Activated T-cell treated with anti-CD3 and anti-CD28 coated beads, Interleukin-2, amount 50 U/mL, for 4 hours (primary cell): ENCODE measurements around the gene NEIL1. TPM values are rescaled to one million over a fixed set of nuclear protein-coding genes. Genes with fewer than 3 reads are reported as not detected.
"Not testable (repeated sequence)": the region's sequence is repeated elsewhere in the genome, so short reads cannot be mapped to it uniquely, and the experiment has no call there.

Experiments
- ATAC-seq, 2 donors: fragments of 200-7000 bp; cut with Tn5 transposase; one replicate each; pipeline ENCODE4 v1.10.0; 2021
- DNase-seq: peaks from one replicate; pipeline ENCODE4 v3.0.0-alpha.2; 2020
- H3K27me3 Mint-ChIP-seq: one replicate; pipeline ENCODE4 v1.8.0; 2021; ENCODE audit warnings: low read depth, mixed read lengths
- H3K36me3 Mint-ChIP-seq: one replicate; pipeline ENCODE4 v1.8.0; 2022; ENCODE audit warnings: mixed read lengths; ENCODE audit not compliant: insufficient read depth
- H3K4me1 Mint-ChIP-seq: one replicate; pipeline ENCODE4 v1.8.0; 2021; ENCODE audit warnings: low read depth, mixed read lengths
- H3K4me3 Mint-ChIP-seq: one replicate; pipeline ENCODE4 v1.8.0; 2021; ENCODE audit warnings: mild to moderate bottlenecking, moderate library complexity, mixed read lengths
- H3K9me3 Mint-ChIP-seq: one replicate; pipeline ENCODE4 v1.8.0; 2021; ENCODE audit warnings: mixed read lengths
- total RNA-seq, 3 donors: library from RNA; stranded (reverse); gene quantifications; one replicate each; pipeline ENCODE4 v1.2.1, GENCODE V29; 2021

The NEIL1 gene
- total RNA-seq, 3 donors from 2014 or later: 0.79 to 2.1 (median 2.1) TPM

DNA sequence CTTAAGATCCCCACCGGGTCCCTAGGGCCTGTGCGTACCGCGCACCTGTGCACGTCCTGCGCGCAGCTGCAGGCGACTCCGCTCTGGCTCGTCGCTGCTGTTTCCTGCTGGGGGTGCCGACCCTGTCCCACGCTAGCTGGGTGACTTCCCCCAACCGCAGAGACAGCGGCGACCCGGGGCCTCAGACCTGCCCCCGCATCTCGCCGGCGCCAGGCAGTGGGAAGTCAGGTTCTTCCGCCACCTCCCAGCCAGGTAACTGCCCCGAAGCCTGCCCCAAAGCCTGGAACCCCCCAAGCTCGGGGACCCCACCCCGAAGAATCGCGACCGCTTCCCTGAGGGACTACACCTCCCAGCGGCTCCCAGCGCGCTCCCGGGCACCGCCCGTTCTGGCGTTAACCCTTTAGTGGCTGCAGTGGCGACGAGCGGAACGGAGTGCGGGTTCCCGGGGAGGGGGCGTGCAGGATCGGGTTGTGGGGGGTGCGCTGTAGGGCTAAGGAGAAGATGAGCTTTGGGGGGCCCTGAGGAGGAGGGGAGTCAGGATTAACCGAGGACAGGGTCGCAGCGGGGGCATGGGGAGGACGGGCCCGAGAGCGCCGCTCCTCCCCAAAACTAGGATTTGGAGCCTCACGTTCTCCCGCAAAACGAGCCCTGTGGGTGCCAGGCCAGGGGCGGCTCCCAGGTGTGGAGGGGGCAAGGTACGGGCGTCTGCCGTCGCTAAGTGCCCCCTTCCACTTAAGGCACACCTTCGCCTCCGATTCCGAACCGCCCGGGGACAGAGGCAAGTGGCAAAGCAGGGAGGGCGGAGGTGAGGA, 589 bp downstream of the NEIL1 start:
- Mint-ChIP-seq H3K9me3 (peaks cover 8% of the 10 kb centered on the region), H3K36me3 (no peaks in the 10 kb centered on the region), H3K4me1 (peaks cover 32% of the 10 kb centered on the region), H3K4me3 (peak overlapping the region; percentile 82), H3K27me3 (no peaks in the 10 kb centered on the region)
- peak; percentile 72 for ATAC-seq
- peak; percentile 45 for DNase-seq

DNA sequence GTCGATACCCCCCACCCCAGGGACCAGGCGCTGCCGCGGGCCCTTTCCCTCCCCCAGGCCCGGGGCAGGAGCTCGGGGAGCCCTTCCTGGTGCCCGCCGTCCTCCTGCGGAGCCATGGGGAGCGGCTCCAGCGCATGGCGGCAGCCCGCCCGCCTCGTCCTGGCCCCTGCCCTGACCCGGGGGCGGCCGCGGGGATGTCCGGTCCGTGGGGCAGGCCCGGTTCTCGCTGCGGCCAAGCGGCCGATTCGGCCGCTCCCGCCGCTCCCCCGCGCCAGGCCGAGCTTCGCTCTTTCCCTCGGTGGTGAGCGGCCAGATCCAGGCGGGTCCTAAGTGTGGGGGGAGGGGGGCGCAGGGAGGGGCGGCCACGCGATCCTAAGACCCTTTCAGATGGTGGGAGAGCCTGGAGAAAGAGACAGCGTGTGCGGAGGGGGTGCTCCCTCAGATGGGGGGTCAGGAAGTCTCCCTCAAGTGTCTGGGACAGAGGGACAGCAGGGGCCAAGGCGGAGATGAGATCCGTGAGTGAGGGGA, 1.3 kb downstream of the NEIL1 start:
- Mint-ChIP-seq H3K4me3 (peak overlapping the region; percentile 62), H3K27me3 (no peaks in the 10 kb centered on the region), H3K9me3 (peaks cover 8% of the 10 kb centered on the region), H3K36me3 (peaks cover under 1% of the 10 kb centered on the region), H3K4me1 (peaks cover 32% of the 10 kb centered on the region)
- DNase-seq (no peak), ATAC-seq (peak; percentile 16 to 42)

DNA sequence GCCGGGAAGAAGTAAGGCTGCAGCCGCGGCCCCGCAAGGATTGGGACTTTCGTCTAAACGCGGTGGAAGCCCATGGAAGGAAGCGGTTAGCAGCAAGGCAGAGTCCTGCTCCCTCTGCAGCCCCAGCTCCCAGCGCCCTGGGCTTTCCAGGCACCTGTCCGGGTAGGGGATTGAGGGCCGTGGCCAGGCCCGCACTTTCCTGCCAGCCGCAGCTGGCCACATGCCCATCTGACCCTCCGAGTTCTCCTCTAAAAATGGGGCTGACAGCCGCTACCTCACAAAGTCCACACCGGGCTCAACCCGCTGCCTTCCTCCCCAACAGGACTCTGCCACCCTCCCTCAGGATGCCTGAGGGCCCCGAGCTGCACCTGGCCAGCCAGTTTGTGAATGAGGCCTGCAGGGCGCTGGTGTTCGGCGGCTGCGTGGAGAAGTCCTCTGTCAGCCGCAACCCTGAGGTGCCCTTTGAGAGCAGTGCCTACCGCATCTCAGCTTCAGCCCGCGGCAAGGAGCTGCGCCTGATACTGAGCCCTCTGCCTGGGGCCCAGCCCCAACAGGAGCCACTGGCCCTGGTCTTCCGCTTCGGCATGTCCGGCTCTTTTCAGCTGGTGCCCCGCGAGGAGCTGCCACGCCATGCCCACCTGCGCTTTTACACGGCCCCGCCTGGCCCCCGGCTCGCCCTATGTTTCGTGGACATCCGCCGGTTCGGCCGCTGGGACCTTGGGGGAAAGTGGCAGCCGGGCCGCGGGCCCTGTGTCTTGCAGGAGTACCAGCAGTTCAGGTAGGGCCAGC, 1.9 kb downstream of the NEIL1 start:
- Mint-ChIP-seq H3K27me3 (no peaks in the 10 kb centered on the region), H3K9me3 (peaks cover 8% of the 10 kb centered on the region), H3K4me1 (peaks cover 32% of the 10 kb centered on the region), H3K36me3 (peaks cover 2% of the 10 kb centered on the region), H3K4me3 (peak overlapping the region; percentile 62)
- DNase-seq (no peak), ATAC-seq (no peak)

DNA sequence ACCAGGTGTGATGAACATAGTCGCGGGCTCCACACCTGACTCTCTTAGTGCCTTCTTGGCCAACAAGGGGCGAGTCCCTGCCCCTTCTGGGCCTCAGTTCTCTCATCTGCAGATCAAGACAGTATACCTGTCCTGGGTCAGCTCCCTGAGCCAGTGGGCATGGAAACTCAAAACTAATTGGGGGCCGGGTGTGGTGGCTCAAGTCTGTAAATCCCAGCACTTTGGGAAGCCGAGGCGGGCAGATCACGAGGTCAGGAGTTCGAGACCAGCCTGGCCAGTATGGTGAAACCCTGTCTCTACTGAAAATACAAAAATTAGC, 2.5 kb downstream of the NEIL1 start:
- H3K9me3 Mint-ChIP-seq, H3K36me3 Mint-ChIP-seq, H3K4me3 Mint-ChIP-seq, DNase-seq, H3K27me3 Mint-ChIP-seq, ATAC-seq: not testable (repeated sequence)
- peaks cover 32% of the 10 kb centered on the region for H3K4me1 Mint-ChIP-seq

DNA sequence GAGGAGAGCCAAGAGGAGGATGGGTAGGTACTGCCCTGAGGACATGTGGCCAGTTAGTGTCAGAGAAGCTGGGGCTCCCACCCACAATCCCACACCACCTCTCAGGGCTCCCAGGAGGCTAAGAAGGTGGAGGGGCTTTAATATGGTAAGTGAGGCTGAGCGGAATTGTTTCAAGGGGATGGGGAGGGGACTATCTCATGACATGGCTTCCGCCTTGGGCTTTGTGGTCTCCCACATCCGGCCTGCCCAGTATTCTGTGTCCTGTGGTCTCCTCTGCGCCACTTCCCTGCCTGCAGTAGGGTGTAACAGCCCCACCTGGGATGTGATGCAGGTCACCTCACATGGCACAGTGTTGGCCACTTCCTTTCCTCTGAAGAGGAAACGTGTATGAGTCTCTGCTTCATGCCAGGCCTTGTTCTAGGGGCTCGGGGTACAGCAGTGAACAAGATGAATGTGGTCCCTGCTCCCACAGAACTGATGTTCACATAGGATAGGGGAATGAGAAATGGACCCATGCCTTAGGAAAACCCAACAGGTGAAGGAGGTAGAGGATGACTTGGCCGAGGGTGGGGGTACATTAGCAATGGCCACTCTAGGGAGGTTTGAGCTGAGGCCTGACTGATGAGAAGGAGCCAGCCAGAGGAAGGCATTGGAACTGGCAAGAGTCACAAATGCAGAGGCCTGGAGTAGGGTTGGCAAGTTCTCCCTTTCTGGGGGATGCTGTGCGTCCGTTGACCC, 3.2 kb downstream of the NEIL1 start:
- ATAC-seq: peak; percentile 44 to 53
- H3K4me3 Mint-ChIP-seq: peak overlapping the region; percentile 49
- peaks cover 32% of the 10 kb centered on the region for H3K4me1 Mint-ChIP-seq
- H3K27me3 Mint-ChIP-seq: no peaks in the 10 kb centered on the region
- peak; percentile 35 for DNase-seq
- H3K9me3 Mint-ChIP-seq: peaks cover 8% of the 10 kb centered on the region
- H3K36me3 Mint-ChIP-seq: peaks cover 2% of the 10 kb centered on the region

DNA sequence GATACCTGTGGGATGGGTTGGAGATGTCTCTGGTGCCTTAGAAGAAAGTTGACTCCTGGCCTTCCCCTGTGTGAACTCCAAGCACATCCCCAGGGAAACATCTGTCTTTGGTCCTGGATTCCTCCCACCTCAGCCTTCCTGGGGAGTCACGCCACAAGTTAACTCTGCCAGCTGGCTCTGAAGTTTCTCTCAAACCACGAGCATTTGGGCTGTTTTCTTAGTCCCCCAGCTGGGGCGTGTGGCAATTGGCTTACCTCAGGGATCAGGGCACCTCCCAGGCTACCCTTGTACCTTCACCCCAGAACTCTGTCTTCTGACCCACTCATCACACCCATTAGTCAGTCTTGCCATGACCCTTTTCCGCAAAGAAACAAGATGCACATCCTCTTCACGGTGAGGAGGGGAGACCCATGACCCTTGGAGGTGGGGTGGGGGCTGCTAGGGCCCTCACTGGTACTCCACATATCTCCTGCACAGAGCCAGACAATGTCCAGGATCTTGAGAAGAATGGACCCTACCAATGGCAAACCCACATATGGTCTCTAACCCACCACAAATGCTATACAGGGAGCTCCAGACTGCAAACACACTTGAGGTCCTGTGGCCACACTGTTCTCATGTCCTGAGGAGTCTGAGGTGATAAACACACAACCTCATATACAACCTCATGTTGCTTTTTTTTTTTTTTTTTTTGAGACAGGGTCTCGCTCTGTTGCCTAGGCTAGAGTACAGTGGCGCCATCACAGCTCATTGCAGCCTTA, 3.9 kb downstream of the NEIL1 start:
- Mint-ChIP-seq H3K27me3 (no peaks in the 10 kb centered on the region), H3K4me3 (no peak overlapping the region), H3K36me3 (peaks cover 2% of the 10 kb centered on the region), H3K4me1 (peaks cover 32% of the 10 kb centered on the region), H3K9me3 (peaks cover 8% of the 10 kb centered on the region)
- DNase-seq (no peak), ATAC-seq (no peak)

DNA sequence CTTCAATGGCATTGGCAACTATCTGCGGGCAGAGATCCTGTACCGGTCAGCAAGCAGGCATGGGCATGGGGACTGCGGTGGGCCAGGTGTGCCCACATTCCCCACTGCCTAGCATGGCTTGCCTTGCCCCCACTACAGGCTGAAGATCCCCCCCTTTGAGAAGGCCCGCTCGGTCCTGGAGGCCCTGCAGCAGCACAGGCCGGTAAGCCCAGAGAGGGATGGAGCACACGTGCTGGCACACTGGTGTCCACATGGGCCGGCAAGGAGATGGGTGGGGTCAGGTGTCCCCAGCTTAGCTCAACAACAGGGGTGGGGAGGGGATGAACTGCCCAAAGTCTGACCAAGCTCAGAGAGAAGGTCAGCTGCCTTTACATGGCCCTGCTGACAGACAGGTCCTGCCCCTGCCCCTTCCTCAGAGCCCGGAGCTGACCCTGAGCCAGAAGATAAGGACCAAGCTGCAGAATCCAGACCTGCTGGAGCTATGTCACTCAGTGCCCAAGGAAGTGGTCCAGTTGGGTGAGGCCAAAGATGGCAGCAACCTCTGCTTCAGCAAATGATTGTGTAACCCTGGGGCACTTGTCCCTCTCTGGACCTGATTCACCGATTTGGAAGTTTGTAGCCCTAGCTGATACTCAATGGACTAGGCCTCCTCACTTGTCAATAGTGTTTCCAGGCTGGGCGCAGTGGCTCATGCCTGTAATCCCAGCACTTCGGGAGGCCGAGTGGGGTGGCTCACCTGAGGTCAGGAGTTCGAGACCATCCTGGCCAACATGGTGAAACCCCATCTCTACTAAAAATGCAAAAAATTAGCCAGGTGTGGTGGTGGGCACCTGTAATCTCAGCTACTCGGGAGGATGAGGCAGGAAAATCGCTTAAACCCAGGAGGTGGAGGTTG, 5.6 kb downstream of the NEIL1 start:
- H3K4me3 Mint-ChIP-seq: no peak overlapping the region
- no peaks in the 10 kb centered on the region for H3K27me3 Mint-ChIP-seq
- H3K9me3 Mint-ChIP-seq: peaks cover 8% of the 10 kb centered on the region
- no peak for DNase-seq
- no peak for ATAC-seq
- H3K4me1 Mint-ChIP-seq: peaks cover 25% of the 10 kb centered on the region
- peaks cover 2% of the 10 kb centered on the region for H3K36me3 Mint-ChIP-seq

DNA sequence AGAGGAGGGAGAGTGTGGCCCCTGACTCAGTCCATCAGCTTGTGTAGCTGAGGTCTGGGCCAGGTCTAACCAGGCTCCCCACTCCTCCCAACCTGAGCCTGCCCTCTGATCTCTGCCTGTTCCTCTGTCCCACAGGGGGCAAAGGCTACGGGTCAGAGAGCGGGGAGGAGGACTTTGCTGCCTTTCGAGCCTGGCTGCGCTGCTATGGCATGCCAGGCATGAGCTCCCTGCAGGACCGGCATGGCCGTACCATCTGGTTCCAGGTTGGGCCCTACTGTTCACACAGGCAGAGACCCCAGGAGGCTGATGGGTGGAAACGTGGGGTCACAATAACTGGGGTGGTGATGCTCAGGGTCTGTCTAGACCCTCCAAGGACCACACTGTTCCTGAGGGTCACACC, 6.8 kb downstream of the NEIL1 start:
- DNase-seq (no peak), ATAC-seq (no peak)
- peaks cover 4% of the 10 kb centered on the region for H3K36me3 Mint-ChIP-seq
- H3K9me3 Mint-ChIP-seq: peaks cover 8% of the 10 kb centered on the region
- peaks cover 24% of the 10 kb centered on the region for H3K4me1 Mint-ChIP-seq
- H3K4me3 Mint-ChIP-seq: no peak overlapping the region
- H3K27me3 Mint-ChIP-seq: no peaks in the 10 kb centered on the region

DNA sequence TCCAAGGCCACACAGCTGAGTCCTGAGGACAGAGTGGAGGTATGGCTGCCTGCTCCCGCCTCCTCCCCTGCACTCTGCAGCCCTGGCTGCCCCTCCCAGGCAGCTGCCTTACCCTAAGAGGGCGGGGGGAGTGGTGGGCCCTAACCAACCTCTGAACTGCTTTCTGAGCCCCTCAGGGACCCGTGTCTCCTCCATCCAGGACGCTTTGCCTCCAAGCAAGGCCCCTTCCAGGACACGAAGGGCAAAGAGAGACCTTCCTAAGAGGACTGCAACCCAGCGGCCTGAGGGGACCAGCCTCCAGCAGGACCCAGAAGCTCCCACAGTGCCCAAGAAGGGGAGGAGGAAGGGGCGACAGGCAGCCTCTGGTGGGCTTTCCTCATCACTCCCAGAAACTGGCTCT, 7.6 kb downstream of the NEIL1 start:
- peaks cover 8% of the 10 kb centered on the region for H3K9me3 Mint-ChIP-seq
- H3K4me1 Mint-ChIP-seq: peaks cover 16% of the 10 kb centered on the region
- ATAC-seq: no peak
- DNase-seq: no peak
- no peak overlapping the region for H3K4me3 Mint-ChIP-seq
- H3K27me3 Mint-ChIP-seq: no peaks in the 10 kb centered on the region
- peaks cover 6% of the 10 kb centered on the region for H3K36me3 Mint-ChIP-seq

DNA sequence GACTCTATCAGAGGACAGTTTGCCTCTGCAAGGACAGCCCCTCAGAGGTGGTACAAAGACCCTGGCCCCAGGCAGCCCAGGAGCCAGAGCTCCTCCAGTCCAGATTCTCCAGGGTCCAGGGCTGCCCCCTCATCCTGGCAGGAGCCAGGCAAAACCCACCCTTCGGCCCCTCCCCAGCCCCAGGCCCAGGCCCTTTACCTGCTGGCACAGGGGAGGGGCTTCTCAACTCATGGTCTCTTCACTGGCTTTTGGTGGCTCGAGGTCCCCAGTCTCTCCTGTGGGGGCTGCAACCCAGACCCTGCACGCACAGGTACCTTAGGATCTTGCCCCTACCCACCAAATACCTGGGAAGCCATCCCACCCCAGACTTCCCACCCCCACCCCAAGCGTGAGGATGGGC, 8.5 kb downstream of the NEIL1 start:
- peaks cover under 1% of the 10 kb centered on the region for H3K9me3 Mint-ChIP-seq
- H3K4me1 Mint-ChIP-seq: peaks cover 7% of the 10 kb centered on the region
- DNase-seq: no peak
- peaks cover 10% of the 10 kb centered on the region for H3K36me3 Mint-ChIP-seq
- no peaks in the 10 kb centered on the region for H3K27me3 Mint-ChIP-seq
- ATAC-seq: no peak
- no peak overlapping the region for H3K4me3 Mint-ChIP-seq

DNA sequence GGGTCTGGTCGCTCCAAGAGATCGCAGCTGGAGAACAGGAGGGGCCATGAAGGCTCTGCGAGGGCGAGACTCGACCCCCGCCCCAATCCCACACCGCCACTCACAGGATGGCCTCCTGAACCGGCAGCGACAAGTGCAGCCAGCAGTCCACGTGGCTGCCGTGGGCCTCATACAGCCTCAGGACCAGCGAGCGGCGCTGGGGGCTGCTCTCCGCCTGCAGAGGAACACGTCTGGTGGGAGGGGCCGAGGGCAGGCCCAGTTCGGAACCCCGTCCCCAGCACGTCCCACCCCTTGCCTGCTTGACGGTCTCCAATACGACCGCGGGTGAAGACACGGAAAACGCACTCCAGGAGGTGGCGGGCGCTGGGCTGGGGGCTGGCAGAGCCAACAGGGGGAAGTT, 9.2 kb downstream of the NEIL1 start:
- Mint-ChIP-seq H3K9me3 (no peaks in the 10 kb centered on the region), H3K27me3 (no peaks in the 10 kb centered on the region), H3K4me3 (no peak overlapping the region), H3K4me1 (peaks cover under 1% of the 10 kb centered on the region), H3K36me3 (peaks cover 12% of the 10 kb centered on the region)
- ATAC-seq: no peak
- no peak for DNase-seq

DNA sequence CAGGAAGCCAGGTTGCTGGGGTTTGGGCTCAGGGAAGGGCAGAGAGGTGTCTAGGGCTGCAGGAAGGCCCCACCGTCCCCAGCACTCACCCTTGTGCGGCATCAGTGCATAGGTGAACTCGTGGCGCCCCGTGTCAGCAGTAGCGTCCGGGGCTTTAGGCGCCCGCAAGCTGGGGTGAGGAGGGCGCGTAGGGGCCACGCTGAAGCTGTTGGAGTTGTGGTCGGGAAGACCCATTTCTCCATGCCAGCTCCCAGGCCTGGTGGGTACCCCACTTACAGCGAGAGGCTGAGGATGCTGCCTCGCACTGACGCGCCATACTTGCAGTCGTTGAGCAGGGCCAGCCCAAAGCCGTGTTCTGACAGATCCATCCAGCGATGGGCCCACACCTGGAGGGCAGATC, 9.7 kb downstream of the NEIL1 start:
- Mint-ChIP-seq H3K4me1 (no peaks in the 10 kb centered on the region), H3K27me3 (no peaks in the 10 kb centered on the region), H3K4me3 (no peak overlapping the region), H3K36me3 (peaks cover 12% of the 10 kb centered on the region), H3K9me3 (no peaks in the 10 kb centered on the region)
- DNase-seq (no peak), ATAC-seq (no peak)
